ENCODE results near the gene ULK4.
"Not testable (repeated sequence)": the region's sequence is repeated elsewhere in the genome, so short reads cannot be mapped to it uniquely, and the experiment has no call there.

Gene ULK4

GRCh38 chr3:41749988-41750387 lies 211.9 kb downstream of the ULK4 start:
- no peak for DNase-seq

- DNase-seq: no peak
These were observed 215.7 kb downstream of the ULK4 start for GRCh38 chr3:41746215-41746614.

- no peak for DNase-seq
These were observed 219.8 kb downstream of the ULK4 start for GRCh38 chr3:41742121-41742520.

GRCh38 chr3:41740374-41740886 lies 221.5 kb downstream of the ULK4 start:
- no peak for DNase-seq

- no peak for DNase-seq
These were observed 235.0 kb downstream of the ULK4 start for GRCh38 chr3:41726891-41727290.

GRCh38 chr3:41717641-41718040 lies 244.3 kb downstream of the ULK4 start:
- DNase-seq: no peak

GRCh38 chr3:41716471-41716870 lies 245.4 kb downstream of the ULK4 start:
- DNase-seq: no peak

- no peak for DNase-seq
These were observed 246.5 kb downstream of the ULK4 start for GRCh38 chr3:41715376-41715775.

GRCh38 chr3:41711651-41712050 lies 250.3 kb downstream of the ULK4 start:
- DNase-seq: no peak

- DNase-seq: no peak
These were observed 251.1 kb downstream of the ULK4 start for GRCh38 chr3:41710646-41711388.

- not testable (repeated sequence) for DNase-seq
These were observed 252.7 kb downstream of the ULK4 start for GRCh38 chr3:41709213-41709612.

- no peak for DNase-seq
These were observed 253.7 kb downstream of the ULK4 start for GRCh38 chr3:41708176-41708575.

- no peak for DNase-seq
These were observed 256.0 kb downstream of the ULK4 start for GRCh38 chr3:41705893-41706292.

GRCh38 chr3:41701191-41701698 lies 260.7 kb downstream of the ULK4 start:
- no peak for DNase-seq

GRCh38 chr3:41700155-41700554 lies 261.7 kb downstream of the ULK4 start:
- DNase-seq: no peak

GRCh38 chr3:41698898-41699297 lies 263.0 kb downstream of the ULK4 start:
- no peak for DNase-seq

- no peak for DNase-seq
These were observed 264.2 kb downstream of the ULK4 start for GRCh38 chr3:41697702-41698101.

GRCh38 chr3:41695806-41696205 lies 266.1 kb downstream of the ULK4 start:
- not testable (repeated sequence) for DNase-seq

- DNase-seq: no peak
These were observed 268.1 kb downstream of the ULK4 start for GRCh38 chr3:41693799-41694198.

GRCh38 chr3:41690766-41691563 lies 270.9 kb downstream of the ULK4 start:
- DNase-seq: no peak

GRCh38 chr3:41688595-41689380 lies 273.1 kb downstream of the ULK4 start:
- no peak for DNase-seq

- no peak for DNase-seq
These were observed 276.8 kb downstream of the ULK4 start for GRCh38 chr3:41684797-41685735.
